ENCODE results near the gene CNDP1.
"Not testable (repeated sequence)": the region's sequence is repeated elsewhere in the genome, so short reads cannot be mapped to it uniquely, and the experiment has no call there.

The CNDP1 gene

DNA sequence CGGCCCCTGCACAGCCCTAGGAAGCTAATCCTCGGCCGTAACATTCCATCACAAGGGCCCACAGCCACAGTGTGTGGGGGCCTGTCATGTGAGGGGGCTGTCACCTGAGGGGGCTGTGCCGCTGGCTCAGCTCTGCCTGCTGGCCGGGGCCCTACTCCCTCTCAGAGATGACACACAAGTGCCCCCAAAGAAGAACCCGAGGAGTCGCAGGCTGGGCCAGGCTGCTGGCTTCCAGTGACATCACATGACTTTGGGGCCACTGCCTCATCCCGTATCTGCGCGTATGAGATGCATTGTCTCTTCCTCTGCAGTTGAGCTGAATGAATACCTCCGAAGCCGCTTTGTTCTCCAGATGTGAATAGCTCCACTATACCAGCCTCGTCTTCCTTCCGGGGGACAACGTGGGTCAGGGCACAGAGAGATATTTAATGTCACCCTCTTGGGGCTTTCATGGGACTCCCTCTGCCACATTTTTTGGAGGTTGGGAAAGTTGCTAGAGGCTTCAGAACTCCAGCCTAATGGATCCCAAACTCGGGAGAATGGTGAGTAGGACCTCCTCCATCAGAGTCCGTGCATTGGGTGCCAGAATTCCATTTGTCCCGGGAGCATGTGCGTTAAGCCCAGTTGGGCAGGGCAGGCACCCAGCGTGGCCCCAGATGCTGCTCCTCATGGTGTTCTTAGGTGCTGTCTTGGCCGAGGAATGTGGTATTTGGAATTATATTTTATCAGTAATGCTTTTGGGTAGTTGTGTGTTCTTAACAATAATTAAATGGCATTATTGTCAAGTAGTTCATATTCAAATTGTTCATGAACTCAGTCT is at the start of gene CNDP1:
TSS of gene CNDP1 (plus strand) at position 351 of the 820 bp plus-strand sequence. CDS start at position 519, 168 bp downstream.
- no peak for DNase-seq

DNA sequence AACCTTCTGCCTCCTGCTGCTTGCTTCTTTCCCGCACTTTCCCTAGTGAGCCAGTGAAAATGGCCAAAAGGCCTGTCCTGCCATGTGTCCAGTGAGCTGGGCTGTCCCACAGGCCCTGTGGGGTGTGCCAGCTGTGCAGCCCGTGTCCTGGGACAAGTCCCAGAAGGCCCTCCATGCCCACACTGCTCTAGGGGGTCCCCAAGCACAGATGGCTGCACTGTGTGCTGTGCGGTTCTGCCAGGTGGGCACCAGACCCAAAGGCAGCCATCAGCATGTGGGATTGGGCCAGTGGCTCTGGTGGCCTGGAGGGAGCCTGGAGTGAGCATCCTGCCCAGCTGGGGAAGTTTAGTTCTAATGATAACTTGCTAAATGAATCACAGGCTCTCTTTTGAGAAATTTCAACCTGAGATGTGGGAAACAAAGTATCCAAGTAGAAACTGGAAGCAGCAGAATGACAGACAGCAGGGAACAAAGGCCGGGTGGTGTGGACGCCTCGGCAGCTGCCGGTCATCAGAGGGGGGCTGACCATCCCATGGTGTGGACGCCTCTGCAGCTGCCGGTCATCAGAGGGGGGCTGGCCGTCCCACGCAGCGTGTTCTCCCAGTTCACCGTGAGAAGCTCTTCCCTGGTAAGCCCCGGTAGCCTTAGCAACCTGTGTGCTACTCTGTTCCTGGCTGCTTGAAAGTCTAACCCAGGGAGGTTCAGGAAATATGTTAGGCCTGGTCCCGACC is 48.0 kb upstream of the CNDP1 start:
- no peak for DNase-seq

DNA sequence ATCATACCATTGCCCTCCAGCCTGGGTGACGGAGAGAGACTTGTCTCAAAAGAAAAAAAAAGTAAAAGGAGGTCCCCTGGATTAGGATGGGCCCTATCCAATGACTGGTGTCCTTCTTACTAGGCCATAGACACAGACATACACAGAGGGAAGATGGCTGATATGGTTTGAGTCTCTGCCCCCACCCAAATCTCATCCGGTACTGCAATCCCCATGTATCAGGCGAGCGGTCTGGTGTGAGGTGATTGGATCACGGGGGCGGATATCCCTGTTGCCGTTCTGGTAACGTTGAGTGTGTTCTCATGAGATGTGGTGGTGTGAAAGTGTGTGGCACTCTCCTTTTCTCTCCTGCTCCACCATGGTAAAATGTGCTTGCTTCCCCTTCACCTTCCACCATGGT is 45.9 kb upstream of the CNDP1 start:
- no peak for DNase-seq

- no peak for DNase-seq
Measured at GRCh38 chr18:74488864-74489263, 45.4 kb upstream of the CNDP1 start.

GRCh38 chr18:74489676-74490075 is 44.6 kb upstream of the CNDP1 start:
- DNase-seq = no peak

GRCh38 chr18:74492259-74492658 is 42.0 kb upstream of the CNDP1 start:
- no peak for DNase-seq

GRCh38 chr18:74493689-74494088 is 40.6 kb upstream of the CNDP1 start:
- no peak for DNase-seq

GRCh38 chr18:74494514-74494913 is 39.8 kb upstream of the CNDP1 start:
- no peak for DNase-seq

- peak; percentile 97 for DNase-seq
Measured at GRCh38 chr18:74495581-74496507, 38.5 kb upstream of the CNDP1 start, which contains the start of gene CNDP2. CNDP2 (plus strand) TSS chr18:74496363; CDS start chr18:74499974, 3,611 bp downstream.

DNA sequence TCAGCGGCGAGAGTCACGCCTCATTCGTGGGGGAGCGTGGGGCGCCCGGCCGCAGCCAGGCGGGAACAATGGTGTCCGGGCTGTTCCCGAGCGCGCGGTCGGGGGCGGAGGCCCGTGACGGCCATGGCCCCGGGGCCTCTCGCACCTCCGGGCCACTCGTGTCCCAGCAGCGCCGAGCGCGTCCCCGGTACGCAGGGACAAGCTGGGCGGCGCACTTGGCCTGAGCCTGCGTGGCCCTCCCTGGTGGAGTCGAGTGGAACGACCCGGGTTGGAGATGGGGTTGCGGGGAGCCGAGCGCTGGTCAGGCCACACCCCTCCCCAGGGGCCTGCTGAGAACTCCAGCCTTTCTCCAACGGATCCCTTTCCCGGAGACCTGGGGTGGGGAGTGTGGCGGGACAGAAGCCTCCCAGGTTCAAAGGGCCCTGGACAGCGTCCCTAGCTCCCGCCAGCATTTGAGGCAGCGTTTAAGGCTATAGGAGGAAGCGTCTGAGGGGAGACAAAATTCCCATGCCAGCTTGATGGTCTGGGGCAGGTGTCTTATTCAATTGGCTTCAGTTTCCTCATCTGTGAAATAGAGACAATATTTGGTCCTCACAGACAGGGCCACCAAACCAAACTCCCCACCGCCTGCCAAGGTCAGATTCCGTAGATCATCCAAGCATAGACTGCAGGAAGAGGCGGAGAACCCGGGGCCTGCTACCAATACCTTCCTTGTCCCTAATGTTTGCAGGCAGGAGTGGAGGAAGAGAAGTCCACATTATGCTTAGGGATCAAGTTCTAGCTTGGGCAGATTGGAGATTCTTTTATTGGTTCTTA is 37.6 kb upstream of the CNDP1 start:
- no peak for DNase-seq

GRCh38 chr18:74497324-74497676 is 37.0 kb upstream of the CNDP1 start:
- DNase-seq = no peak

DNA sequence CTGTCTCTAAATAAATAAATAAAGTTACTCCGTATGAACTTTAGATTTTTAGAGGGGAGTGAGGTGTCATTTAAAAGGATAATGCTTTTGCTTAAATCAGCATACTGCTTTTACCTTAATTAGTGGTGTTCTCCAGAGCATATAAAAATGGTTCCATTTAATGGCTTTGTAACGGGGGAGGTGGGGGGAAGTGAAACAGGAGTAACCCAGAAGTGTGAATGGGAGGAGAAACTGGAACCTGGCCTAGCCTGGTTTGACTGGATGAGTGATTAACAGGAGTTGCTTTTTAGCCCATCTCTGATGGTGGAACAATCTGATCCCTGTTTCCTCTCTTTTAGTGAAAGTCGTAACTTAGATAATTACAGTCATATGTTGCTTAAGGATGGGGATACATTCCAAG is 36.5 kb upstream of the CNDP1 start:
- no peak for DNase-seq

DNA sequence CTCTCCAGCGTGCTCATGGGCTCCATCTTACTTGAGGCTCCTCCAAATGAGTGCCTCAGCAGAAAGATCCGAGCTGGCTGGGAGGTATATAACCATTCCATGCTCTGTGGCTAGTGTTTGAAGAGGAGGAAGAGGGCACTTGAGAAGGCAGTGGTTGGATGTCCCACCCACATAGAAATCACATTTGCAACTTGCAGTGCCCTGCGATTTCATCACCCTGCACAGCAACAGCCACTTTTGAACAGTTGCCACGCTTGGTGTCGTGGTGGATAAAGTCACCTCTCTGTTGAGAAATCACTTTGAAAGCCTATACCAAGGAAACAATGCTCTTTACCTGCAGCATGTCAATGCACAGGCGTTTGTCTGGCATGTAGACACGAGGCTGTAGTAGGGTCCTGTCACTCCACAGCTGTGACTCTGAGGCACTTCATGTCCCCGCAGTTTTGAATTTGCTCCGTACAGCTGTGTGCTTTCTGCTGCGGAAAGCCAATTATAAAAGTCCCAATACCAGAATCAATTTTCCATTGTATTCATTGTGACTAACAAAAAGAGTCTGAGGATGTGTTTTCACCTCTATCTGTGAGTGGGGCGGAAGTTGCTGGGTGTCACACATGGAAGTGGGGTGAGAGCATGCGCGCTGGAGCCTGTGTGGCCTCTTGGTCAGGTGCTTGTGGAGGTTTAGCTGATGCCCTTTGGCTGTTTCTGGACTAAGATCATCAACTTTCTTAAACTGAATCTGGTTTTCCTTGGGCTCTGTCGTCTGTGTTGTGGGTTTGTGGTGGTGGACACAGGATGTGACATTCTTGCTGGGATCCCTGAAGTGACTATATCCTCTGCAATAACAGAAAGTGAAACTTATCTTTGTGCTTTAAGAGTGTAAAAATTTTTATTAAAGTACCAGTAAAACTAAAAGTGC is 35.3 kb upstream of the CNDP1 start:
- DNase-seq = no peak

DNA sequence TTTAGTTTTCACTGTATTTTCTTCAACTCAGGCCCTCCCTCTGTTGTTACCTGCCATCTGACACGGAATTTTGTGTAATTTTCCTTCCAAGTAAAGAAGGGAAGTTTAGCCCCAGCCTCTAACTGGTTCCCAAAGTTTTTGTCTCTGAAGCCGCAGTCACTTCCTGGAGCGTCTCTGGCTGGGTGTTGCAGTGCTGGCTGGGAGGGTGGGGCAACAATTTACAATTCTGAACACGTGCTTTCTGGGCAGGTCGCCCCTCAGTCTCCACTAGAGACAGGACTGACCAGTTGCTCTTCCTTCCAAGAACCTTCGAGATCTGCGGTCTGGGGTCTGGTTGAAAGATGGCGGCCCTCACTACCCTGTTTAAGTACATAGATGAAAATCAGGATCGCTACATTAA is 34.7 kb upstream of the CNDP1 start:
- no peak for DNase-seq

DNA sequence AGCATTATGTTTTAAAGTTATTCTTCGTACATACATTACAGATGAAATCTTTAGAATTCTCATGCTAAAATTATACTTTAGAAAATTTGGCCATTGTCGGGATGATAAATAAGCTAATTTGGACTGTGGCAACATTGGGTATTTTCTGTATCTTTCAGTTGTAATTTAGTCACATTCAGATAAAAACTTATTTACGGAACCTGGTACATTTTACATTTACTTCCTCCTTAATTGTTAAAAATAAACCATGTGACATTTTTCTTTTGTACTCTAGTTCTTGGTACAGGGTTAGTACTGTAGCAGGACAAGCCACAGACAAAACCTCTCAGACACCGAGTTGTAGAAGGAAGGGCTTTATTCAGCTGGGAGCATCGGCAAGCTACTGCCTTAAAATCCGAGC is 33.9 kb upstream of the CNDP1 start:
- DNase-seq = no peak

GRCh38 chr18:74500774-74501173 is 33.5 kb upstream of the CNDP1 start:
- DNase-seq = not testable (repeated sequence)

DNA sequence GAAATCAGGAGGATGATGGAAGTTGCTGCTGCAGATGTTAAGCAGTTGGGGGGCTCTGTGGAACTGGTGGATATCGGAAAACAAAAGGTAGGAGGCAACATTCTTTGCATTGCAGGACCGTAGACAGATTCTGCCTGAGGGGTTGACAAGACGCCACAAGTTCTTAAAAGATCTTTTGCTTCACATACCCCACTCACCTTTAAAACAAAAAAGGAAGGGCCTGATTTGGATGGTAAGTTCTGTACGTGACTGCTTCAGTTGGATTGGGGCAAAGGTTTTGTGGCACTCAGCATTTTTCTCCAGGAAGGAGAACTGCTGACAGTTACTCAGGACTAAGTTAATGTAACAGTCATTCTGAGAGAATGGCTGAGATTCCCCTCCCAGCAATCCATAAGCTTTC is 32.9 kb upstream of the CNDP1 start:
- DNase-seq = no peak

- no peak for DNase-seq
Measured at GRCh38 chr18:74503137-74503536, 31.2 kb upstream of the CNDP1 start.

DNA sequence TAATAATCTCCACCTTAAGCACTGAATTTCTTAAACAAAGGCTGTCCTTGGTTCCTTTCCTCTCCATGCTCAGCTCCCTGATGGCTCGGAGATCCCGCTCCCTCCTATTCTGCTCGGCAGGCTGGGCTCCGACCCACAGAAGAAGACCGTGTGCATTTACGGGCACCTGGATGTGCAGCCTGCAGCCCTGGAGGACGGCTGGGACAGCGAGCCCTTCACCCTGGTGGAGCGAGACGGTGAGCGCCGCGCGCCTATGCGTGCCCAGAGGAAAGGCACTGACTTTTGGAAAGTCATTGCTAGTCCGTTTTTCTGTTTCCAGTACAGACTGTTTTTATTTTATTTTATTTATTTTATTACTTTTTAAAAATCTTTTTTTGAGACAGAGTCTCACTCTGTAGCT is 28.5 kb upstream of the CNDP1 start:
- DNase-seq = no peak

DNA sequence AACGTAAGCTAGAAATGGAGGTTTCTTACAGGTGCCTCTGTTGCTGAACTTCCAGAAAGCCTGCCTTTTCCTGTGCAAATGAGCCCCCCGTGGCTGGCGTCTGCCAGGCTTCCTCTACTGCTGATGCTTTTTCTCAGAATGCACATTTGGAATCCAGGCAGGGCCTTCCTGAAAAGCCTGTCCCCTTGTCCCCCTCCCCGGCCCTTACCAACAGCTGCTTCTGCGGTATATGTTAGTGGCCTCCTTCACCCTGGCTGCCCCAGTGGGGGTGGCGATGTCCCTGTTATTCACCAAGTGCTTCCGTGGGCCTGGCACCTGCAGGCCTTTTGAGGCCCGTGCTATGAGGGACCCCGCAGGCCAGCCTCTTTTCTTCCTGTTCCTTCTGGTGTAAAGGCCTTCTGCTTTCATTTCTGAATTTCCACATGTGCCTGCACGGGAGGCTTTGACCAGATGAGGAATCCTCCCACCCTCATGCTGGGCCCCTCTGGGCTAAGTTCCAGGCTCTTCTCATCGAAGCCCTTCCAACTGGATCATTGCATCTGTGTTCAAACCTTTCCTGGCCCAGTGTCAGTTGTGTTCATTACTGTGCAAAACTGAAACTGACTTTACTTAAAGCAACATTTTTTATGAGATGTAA is 27.7 kb upstream of the CNDP1 start:
- no peak for DNase-seq

All from cerebellar nuclear complex (tissue), 1 donor.